Activated CD8-positive, alpha-beta T cell treated with anti-CD3 and anti-CD28 coated beads, Interleukin-2, amount 10 ng/mL, durations not matched to agents 7 days and 5 days (primary cell): ENCODE data around the gene TGFB1I1. TPM values are rescaled to one million over a fixed set of nuclear protein-coding genes. Genes with fewer than 3 reads are reported as not detected.

Experiments used
- ATAC-seq: fragments of 150-1000 bp; cut with Tn5 transposase; one replicate; pipeline ENCODE4 v1.10.0; 2021; ENCODE audit warnings: moderate library complexity
- CTCF ChIA-PET: fragments of 350-600 bp; sonication (Branson Sonifier 250); formaldehyde crosslinking; loops from one replicate; lab custom pipeline; 2021; ENCODE audit warnings: antibody characterized with exemption; lab: Charles Lee
- POLR2A ChIA-PET: fragments of 350-600 bp; sonication (Branson Sonifier 250); formaldehyde crosslinking; loops from one replicate; lab custom pipeline; 2021; ENCODE audit warnings: antibody characterized with exemption; lab: Charles Lee
- DNase-seq: peaks from one replicate; pipeline ENCODE4 v3.0.0-alpha.2; 2020
- H3K27ac Mint-ChIP-seq: one replicate; pipeline ENCODE4 v1.8.0; 2021; ENCODE audit warnings: mild to moderate bottlenecking, mixed read lengths
- H3K27me3 Mint-ChIP-seq: one replicate; pipeline ENCODE4 v1.8.0; 2021; ENCODE audit warnings: low read depth, mixed read lengths
- H3K36me3 Mint-ChIP-seq: one replicate; pipeline ENCODE4 v1.8.0; 2021; ENCODE audit warnings: low read depth, mixed read lengths
- H3K4me1 Mint-ChIP-seq: one replicate; pipeline ENCODE4 v1.8.0; 2021; ENCODE audit warnings: low read depth, mixed read lengths
- H3K4me3 Mint-ChIP-seq: one replicate; pipeline ENCODE4 v1.8.0; 2021; ENCODE audit warnings: mild to moderate bottlenecking, mixed read lengths
- H3K9me3 Mint-ChIP-seq: one replicate; pipeline ENCODE4 v1.8.0; 2022; ENCODE audit warnings: mixed read lengths; ENCODE audit not compliant: insufficient read depth
- total RNA-seq, 2 experiments: library from RNA; stranded (reverse); gene quantifications; one replicate each; pipeline ENCODE4 v1.2.3, GENCODE V29; 2021

Gene TGFB1I1
- total RNA-seq, 2 experiments from 2014 or later, result 0.83 to 0.92 TPM

GRCh38 chr16:31461201-31461920 is 10.6 kb upstream of the TGFB1I1 start:
- ATAC-seq (no peak), DNase-seq (no peak)
- ChIA-PET POLR2A (interaction anchor here (1.0 to 4.5 kb wide), 7 partner anchors 10 to 412 kb away, joined by 3 to 30 read pairs (median 6); partner anchors contain the start of genes FUS, KAT8, RUSF1 and ZNF267), CTCF (interaction anchor here (0.8 to 7.1 kb wide), 33 partner anchors 9 to 416 kb away, joined by 3 to 76 read pairs (median 5); partner anchors contain the start of genes KAT8, RUSF1, TGFB1I1 and ZNF843)
- H3K27ac Mint-ChIP-seq, result peak overlapping the region; percentile 50
- peak overlapping the region; percentile 13 for H3K4me3 Mint-ChIP-seq
- no peaks in the 10 kb centered on the region for H3K27me3 Mint-ChIP-seq
- peaks cover 34% of the 10 kb centered on the region for H3K4me1 Mint-ChIP-seq
- peaks cover 47% of the 10 kb centered on the region for H3K36me3 Mint-ChIP-seq
- no peaks in the 10 kb centered on the region for H3K9me3 Mint-ChIP-seq

- no peak for ATAC-seq
- Mint-ChIP-seq H3K4me3 (no peak overlapping the region), H3K27me3 (no peaks in the 10 kb centered on the region), H3K36me3 (peaks cover 46% of the 10 kb centered on the region), H3K4me1 (peaks cover 32% of the 10 kb centered on the region), H3K27ac (no peak overlapping the region), H3K9me3 (no peaks in the 10 kb centered on the region)
- ChIA-PET CTCF (interaction anchor here (1.5 kb wide), 1 partner anchor 407 kb away, joined by 4 read pairs; no protein-coding TSS in a partner anchor), POLR2A (interaction anchor here (3.3 to 4.5 kb wide), 2 partner anchors 282 to 411 kb away, joined by 11 to 30 read pairs; partner anchors contain the start of genes FUS and ZNF267)
- DNase-seq, result no peak
These were observed 9.8 kb upstream of the TGFB1I1 start for GRCh38 chr16:31461921-31462804.

- Mint-ChIP-seq H3K36me3 (peaks cover 40% of the 10 kb centered on the region), H3K4me1 (peaks cover 34% of the 10 kb centered on the region), H3K4me3 (no peak overlapping the region), H3K27me3 (no peaks in the 10 kb centered on the region), H3K27ac (no peak overlapping the region), H3K9me3 (no peaks in the 10 kb centered on the region)
- ChIA-PET POLR2A (no interaction called here), CTCF (no interaction called here)
- ATAC-seq (no peak), DNase-seq (no peak)
These were observed 7.6 kb upstream of the TGFB1I1 start for GRCh38 chr16:31464348-31464769.

- no peak for DNase-seq
- Mint-ChIP-seq H3K27ac (no peak overlapping the region), H3K4me3 (no peak overlapping the region), H3K36me3 (peaks cover 40% of the 10 kb centered on the region), H3K9me3 (no peaks in the 10 kb centered on the region), H3K27me3 (no peaks in the 10 kb centered on the region), H3K4me1 (peaks cover 34% of the 10 kb centered on the region)
- ChIA-PET POLR2A (no interaction called here), CTCF (interaction anchor here (1.1 kb wide), 1 partner anchor 405 kb away, joined by 3 read pairs; no protein-coding TSS in a partner anchor)
- no peak for ATAC-seq
These were observed 7.1 kb upstream of the TGFB1I1 start for GRCh38 chr16:31464781-31465260.

GRCh38 chr16:31465788-31466370 is 6.1 kb upstream of the TGFB1I1 start:
- Mint-ChIP-seq H3K9me3 (no peaks in the 10 kb centered on the region), H3K27me3 (no peaks in the 10 kb centered on the region), H3K27ac (peak overlapping the region; percentile 2), H3K4me3 (no peak overlapping the region), H3K36me3 (peaks cover 37% of the 10 kb centered on the region), H3K4me1 (peaks cover 25% of the 10 kb centered on the region)
- POLR2A ChIA-PET, result no interaction called here
- CTCF ChIA-PET, result interaction anchor here (1.1 kb wide), 1 partner anchor 404 kb away, joined by 3 read pairs; no protein-coding TSS in a partner anchor
- ATAC-seq (no peak), DNase-seq (no peak)

- DNase-seq (no peak), ATAC-seq (no peak)
- H3K9me3 Mint-ChIP-seq, result no peaks in the 10 kb centered on the region
- H3K36me3 Mint-ChIP-seq, result peaks cover 38% of the 10 kb centered on the region
- H3K27me3 Mint-ChIP-seq, result peaks cover 4% of the 10 kb centered on the region
- H3K4me1 Mint-ChIP-seq, result peaks cover 19% of the 10 kb centered on the region
- CTCF ChIA-PET, result no interaction called here
- peak overlapping the region; percentile 87 for H3K27ac Mint-ChIP-seq
- no peak overlapping the region for H3K4me3 Mint-ChIP-seq
- POLR2A ChIA-PET, result no interaction called here
These were observed 5.5 kb upstream of the TGFB1I1 start for GRCh38 chr16:31466381-31466841.

GRCh38 chr16:31467151-31467773 is 4.7 kb upstream of the TGFB1I1 start:
- H3K27me3 Mint-ChIP-seq, result peaks cover 10% of the 10 kb centered on the region
- peak; percentile 45 for ATAC-seq

GRCh38 chr16:31467858-31468257 is 4.1 kb upstream of the TGFB1I1 start:
- H3K4me3 Mint-ChIP-seq, result no peak overlapping the region
- CTCF ChIA-PET, result no interaction called here
- POLR2A ChIA-PET, result interaction anchor here (0.6 to 1.3 kb wide), 2 partner anchors 8 to 248 kb away, joined by 3 to 4 read pairs; no protein-coding TSS in a partner anchor

More at GRCh38 chr16:31467151-31467773, 4.7 kb upstream of the TGFB1I1 start:
- CTCF ChIA-PET, result no interaction called here
- POLR2A ChIA-PET, result no interaction called here
- Mint-ChIP-seq H3K9me3 (no peaks in the 10 kb centered on the region), H3K4me1 (peaks cover 19% of the 10 kb centered on the region), H3K36me3 (peaks cover 38% of the 10 kb centered on the region), H3K27ac (peak overlapping the region; percentile 87), H3K4me3 (peak overlapping the region; percentile 28)
- DNase-seq, result peak; percentile 40

GRCh38 chr16:31470615-31471014 is 1.3 kb upstream of the TGFB1I1 start:
- POLR2A ChIA-PET, result interaction anchor here (1.2 kb wide), 1 partner anchor 10 kb away, joined by 3 read pairs; no protein-coding TSS in a partner anchor
- ATAC-seq (no peak), DNase-seq (no peak)
- CTCF ChIA-PET, result interaction anchor here (1.4 kb wide), 1 partner anchor 10 kb away, joined by 4 read pairs; no protein-coding TSS in a partner anchor
- H3K27ac Mint-ChIP-seq, result no peak overlapping the region
- H3K4me3 Mint-ChIP-seq, result no peak overlapping the region
- H3K27me3 Mint-ChIP-seq, result peaks cover 29% of the 10 kb centered on the region
- H3K4me1 Mint-ChIP-seq, result peaks cover 26% of the 10 kb centered on the region
- peaks cover 16% of the 10 kb centered on the region for H3K36me3 Mint-ChIP-seq
- H3K9me3 Mint-ChIP-seq, result no peaks in the 10 kb centered on the region

More at GRCh38 chr16:31467858-31468257, 4.1 kb upstream of the TGFB1I1 start:
- Mint-ChIP-seq H3K9me3 (no peaks in the 10 kb centered on the region), H3K4me1 (peaks cover 24% of the 10 kb centered on the region), H3K27me3 (peaks cover 16% of the 10 kb centered on the region), H3K36me3 (peaks cover 35% of the 10 kb centered on the region), H3K27ac (peak overlapping the region; percentile 87)
- DNase-seq (no peak), ATAC-seq (no peak)

- Mint-ChIP-seq H3K4me3 (no peak overlapping the region), H3K4me1 (peaks cover 30% of the 10 kb centered on the region), H3K9me3 (no peaks in the 10 kb centered on the region), H3K27me3 (peaks cover 31% of the 10 kb centered on the region), H3K27ac (no peak overlapping the region), H3K36me3 (peaks cover 11% of the 10 kb centered on the region)
- ATAC-seq (no peak), DNase-seq (no peak)
- CTCF ChIA-PET, result interaction anchor here (1.2 kb wide), 1 partner anchor 11 kb away, joined by 9 read pairs; no protein-coding TSS in a partner anchor
- POLR2A ChIA-PET, result interaction anchor here (1.0 to 1.2 kb wide), 2 partner anchors 11 to 291 kb away, joined by 3 read pairs; partner anchors contain the start of gene FUS
These were observed 594 bp upstream of the TGFB1I1 start for GRCh38 chr16:31471241-31471874.
